ENCODE results near the gene SLC38A2.

Gene SLC38A2

DNA sequence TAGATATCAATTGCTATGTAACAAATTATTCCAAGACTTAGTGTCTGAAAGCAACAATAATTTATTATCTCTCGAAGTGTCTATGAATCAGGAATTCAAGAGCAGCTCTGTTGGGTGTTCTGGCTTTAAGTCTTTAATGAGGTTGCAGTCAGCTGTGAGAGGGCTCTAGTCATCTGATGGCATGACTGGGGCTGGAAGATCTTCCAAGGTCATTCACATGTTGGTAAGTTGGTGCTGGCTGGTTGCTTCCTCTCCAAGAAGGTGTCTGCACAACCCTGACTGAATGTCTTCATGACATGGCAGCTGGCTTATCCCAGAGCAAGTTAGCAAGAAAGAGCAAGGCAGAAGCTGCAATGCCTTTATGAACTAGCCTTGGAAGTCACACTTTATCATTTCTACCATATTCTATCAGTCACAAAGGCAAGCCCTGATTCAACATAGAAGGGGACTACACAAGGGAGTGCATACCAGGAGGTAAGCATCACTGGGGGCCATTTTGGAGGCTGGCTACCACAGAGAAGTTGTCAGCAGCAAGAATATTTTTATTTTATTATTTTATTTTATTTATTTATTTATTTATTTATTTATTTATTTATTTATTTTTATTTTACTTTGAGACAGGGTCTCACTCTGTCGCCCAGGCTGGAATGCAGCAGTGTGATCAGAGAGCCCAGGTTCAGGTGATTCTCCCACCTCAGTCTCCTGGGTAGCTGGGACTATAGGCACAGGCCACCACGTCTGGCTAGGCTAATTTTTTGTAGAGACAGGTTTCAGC lies 7.6 kb upstream of the SLC38A2 start:
- Histone ChIP-seq H3K4me1 (ENCODE audit: insufficient read depth, low read length) (peaks cover 22% of the 10 kb centered on the region), H3K9me3 (ENCODE audit: insufficient read depth, low read length, severe bottlenecking) (no peaks in the 10 kb centered on the region), H3K36me3 (ENCODE audit: insufficient read depth, low read length) (no peaks in the 10 kb centered on the region), H3K27ac (ENCODE audit: low read length) (no peak overlapping the region), H3K79me2 (ENCODE audit: insufficient read depth, low read length) (peaks cover 9% of the 10 kb centered on the region), H3K4me2 (ENCODE audit: insufficient read depth, low read length) (no peak overlapping the region), H3K4me3 (ENCODE audit: low read depth in 1 of 2, low read length in 2 of 2) (no peak overlapping the region), H2AFZ (ENCODE audit: low read depth, low read length) (no peak overlapping the region), H3K27me3 (ENCODE audit: insufficient read depth, low read length, poor library complexity) (no peaks in the 10 kb centered on the region), H4K20me1 (ENCODE audit: insufficient read depth, low read length) (no peaks in the 10 kb centered on the region), H3K9ac (ENCODE audit: low read depth, low read length) (no peak overlapping the region)
- no peak for TF ChIP-seq EZH2 (IDR thresholded peaks at IDR 0.05; ENCODE audit: borderline replicate concordance, low read depth, low read length, severe bottlenecking)
- TF ChIP-seq, protein P1, sequence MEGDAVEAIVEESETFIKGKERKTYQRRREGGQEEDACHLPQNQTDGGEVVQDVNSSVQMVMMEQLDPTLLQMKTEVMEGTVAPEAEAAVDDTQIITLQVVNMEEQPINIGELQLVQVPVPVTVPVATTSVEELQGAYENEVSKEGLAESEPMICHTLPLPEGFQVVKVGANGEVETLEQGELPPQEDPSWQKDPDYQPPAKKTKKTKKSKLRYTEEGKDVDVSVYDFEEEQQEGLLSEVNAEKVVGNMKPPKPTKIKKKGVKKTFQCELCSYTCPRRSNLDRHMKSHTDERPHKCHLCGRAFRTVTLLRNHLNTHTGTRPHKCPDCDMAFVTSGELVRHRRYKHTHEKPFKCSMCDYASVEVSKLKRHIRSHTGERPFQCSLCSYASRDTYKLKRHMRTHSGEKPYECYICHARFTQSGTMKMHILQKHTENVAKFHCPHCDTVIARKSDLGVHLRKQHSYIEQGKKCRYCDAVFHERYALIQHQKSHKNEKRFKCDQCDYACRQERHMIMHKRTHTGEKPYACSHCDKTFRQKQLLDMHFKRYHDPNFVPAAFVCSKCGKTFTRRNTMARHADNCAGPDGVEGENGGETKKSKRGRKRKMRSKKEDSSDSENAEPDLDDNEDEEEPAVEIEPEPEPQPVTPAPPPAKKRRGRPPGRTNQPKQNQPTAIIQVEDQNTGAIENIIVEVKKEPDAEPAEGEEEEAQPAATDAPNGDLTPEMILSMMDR (IDR thresholded peaks at IDR 0.05; ENCODE audit: borderline replicate concordance, extremely low read depth, low read length, poor library complexity, severe bottlenecking) = no peak
- ATAC-seq (ENCODE audit: insufficient read depth, low read depth) (no peak), DNase-seq (no peak)

DNA sequence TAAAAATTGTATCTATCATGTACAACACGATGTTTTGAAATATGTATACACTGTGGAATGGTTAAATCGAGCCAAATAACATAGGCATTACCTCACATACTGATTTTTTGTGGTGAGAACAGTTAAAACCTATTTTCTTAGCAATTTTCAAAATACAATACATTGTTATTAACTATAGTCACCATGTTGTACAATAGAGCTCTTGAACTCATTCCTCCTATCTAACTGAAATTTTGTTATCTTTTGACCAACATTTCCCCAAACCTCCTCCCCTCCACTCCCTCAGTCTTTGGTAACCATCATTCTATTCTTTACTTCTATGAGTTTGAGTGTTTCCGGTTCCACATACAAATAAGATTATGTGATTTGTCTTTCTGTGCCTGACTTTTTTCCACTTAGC lies 6.8 kb upstream of the SLC38A2 start:
- Histone ChIP-seq H4K20me1 (ENCODE audit: insufficient read depth, low read length) (no peaks in the 10 kb centered on the region), H3K27ac (ENCODE audit: low read length) (no peak overlapping the region), H3K27me3 (ENCODE audit: insufficient read depth, low read length, poor library complexity) (no peaks in the 10 kb centered on the region), H3K79me2 (ENCODE audit: insufficient read depth, low read length) (peaks cover 8% of the 10 kb centered on the region), H3K4me3 (ENCODE audit: low read depth in 1 of 2, low read length in 2 of 2) (no peak overlapping the region), H3K4me2 (ENCODE audit: insufficient read depth, low read length) (no peak overlapping the region), H3K9ac (ENCODE audit: low read depth, low read length) (no peak overlapping the region), H3K9me3 (ENCODE audit: insufficient read depth, low read length, severe bottlenecking) (no peaks in the 10 kb centered on the region), H2AFZ (ENCODE audit: low read depth, low read length) (no peak overlapping the region), H3K4me1 (ENCODE audit: insufficient read depth, low read length) (peaks cover 18% of the 10 kb centered on the region), H3K36me3 (ENCODE audit: insufficient read depth, low read length) (no peaks in the 10 kb centered on the region)
- DNase-seq = no peak
- no peak for ATAC-seq (ENCODE audit: insufficient read depth, low read depth)
- TF ChIP-seq, protein P1 (IDR thresholded peaks at IDR 0.05; ENCODE audit: borderline replicate concordance, extremely low read depth, low read length, poor library complexity, severe bottlenecking) = no peak
- TF ChIP-seq EZH2 (IDR thresholded peaks at IDR 0.05; ENCODE audit: borderline replicate concordance, low read depth, low read length, severe bottlenecking) = no peak

DNA sequence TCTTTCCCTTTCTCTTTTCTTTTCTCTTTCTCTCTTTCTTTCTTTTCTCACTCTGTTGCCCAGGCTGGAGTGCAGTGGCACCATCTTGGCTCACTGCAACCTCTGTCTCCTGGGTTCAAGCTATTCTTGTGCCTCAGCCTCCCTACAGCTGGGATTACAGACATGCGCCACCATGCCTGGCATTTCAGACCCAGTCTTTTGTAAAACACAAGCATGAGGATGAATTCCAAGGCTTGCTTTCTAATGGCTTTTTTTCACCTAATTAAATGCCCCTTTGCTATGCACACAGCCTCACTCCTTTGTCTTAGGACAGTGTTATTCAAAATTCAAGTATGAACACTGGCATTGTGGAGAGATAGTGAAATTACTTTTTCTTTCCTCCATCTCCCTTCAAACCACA lies 6.0 kb upstream of the SLC38A2 start:
- H3K27ac ChIP-seq (ENCODE audit: low read length) = no peak overlapping the region

More for the DNA sequence above, 6.0 kb upstream of the SLC38A2 start:
- Histone ChIP-seq H3K36me3 (ENCODE audit: insufficient read depth, low read length) (no peaks in the 10 kb centered on the region), H2AFZ (ENCODE audit: low read depth, low read length) (no peak overlapping the region), H3K4me1 (ENCODE audit: insufficient read depth, low read length) (peaks cover 23% of the 10 kb centered on the region), H3K27me3 (ENCODE audit: insufficient read depth, low read length, poor library complexity) (no peaks in the 10 kb centered on the region), H3K9me3 (ENCODE audit: insufficient read depth, low read length, severe bottlenecking) (no peaks in the 10 kb centered on the region), H3K4me2 (ENCODE audit: insufficient read depth, low read length) (no peak overlapping the region), H4K20me1 (ENCODE audit: insufficient read depth, low read length) (no peaks in the 10 kb centered on the region), H3K9ac (ENCODE audit: low read depth, low read length) (no peak overlapping the region), H3K79me2 (ENCODE audit: insufficient read depth, low read length) (no peaks in the 10 kb centered on the region), H3K4me3 (ENCODE audit: low read depth in 1 of 2, low read length in 2 of 2) (no peak overlapping the region)
- TF ChIP-seq, protein P1 (IDR thresholded peaks at IDR 0.05; ENCODE audit: borderline replicate concordance, extremely low read depth, low read length, poor library complexity, severe bottlenecking) = no peak
- TF ChIP-seq EZH2 (IDR thresholded peaks at IDR 0.05; ENCODE audit: borderline replicate concordance, low read depth, low read length, severe bottlenecking) = no peak
- DNase-seq (no peak), ATAC-seq (ENCODE audit: insufficient read depth, low read depth) (no peak)
